H9 (cell line): ENCODE results near the gene TMEM272. TPM values are rescaled to one million over a fixed set of nuclear protein-coding genes. Genes with fewer than 3 reads are reported as not detected.

Experiments used
- DNase-seq: peaks from one replicate; pipeline ENCODE4 v3.0.0-alpha.2; 2017
- H2AFZ ChIP-seq: one replicate; pipeline ENCODE4 v1.6.1; 2013; ENCODE audit warnings: mild to moderate bottlenecking, low read length, control low read depth, moderate library complexity
- H2AK5ac ChIP-seq: 2 replicates; pipeline ENCODE4 v1.6.1; 2013; ENCODE audit warnings: low read length, control low read depth, mixed read lengths; ENCODE audit not compliant: insufficient read length
- H2BK120ac ChIP-seq: one replicate; pipeline ENCODE4 v1.6.1; 2013; ENCODE audit warnings: low read depth, mild to moderate bottlenecking, low read length, control low read depth, inconsistent platforms; ENCODE audit not compliant: poor library complexity, severe bottlenecking
- H2BK12ac ChIP-seq: 2 replicates; pipeline ENCODE4 v1.6.1; 2013; ENCODE audit warnings: low read length, control low read depth, mixed read lengths, low read depth; ENCODE audit not compliant: insufficient read length
- H2BK15ac ChIP-seq: 2 replicates; pipeline ENCODE4 v1.6.1; 2013; ENCODE audit warnings: low read depth, low read length, control low read depth
- H2BK20ac ChIP-seq: one replicate; pipeline ENCODE4 v1.6.1; 2013; ENCODE audit warnings: low read depth, mild to moderate bottlenecking, low read length, control low read depth, inconsistent platforms; ENCODE audit not compliant: poor library complexity, severe bottlenecking
- H2BK5ac ChIP-seq: 2 replicates; pipeline ENCODE4 v1.6.1; 2013; ENCODE audit warnings: low read length, control low read depth, mixed read lengths; ENCODE audit not compliant: insufficient read length
- H3K14ac ChIP-seq: 2 replicates; pipeline ENCODE4 v1.6.1; 2013; ENCODE audit warnings: low read length, control low read depth; ENCODE audit not compliant: insufficient read depth
- H3K18ac ChIP-seq: 2 replicates; pipeline ENCODE4 v1.6.1; 2013; ENCODE audit warnings: low read depth, mild to moderate bottlenecking, mixed read lengths, low read length, control low read depth; ENCODE audit not compliant: insufficient read length
- H3K23ac ChIP-seq: 2 replicates; pipeline ENCODE4 v1.6.1; 2013; ENCODE audit warnings: low read length, control low read depth, mixed read lengths, low read depth; ENCODE audit not compliant: insufficient read length
- H3K23me2 ChIP-seq: 2 replicates; pipeline ENCODE4 v1.6.1; 2013; ENCODE audit warnings: low read depth, mild to moderate bottlenecking, mixed read lengths, low read length, control low read depth; ENCODE audit not compliant: insufficient read length, poor library complexity, severe bottlenecking
- H3K27ac ChIP-seq: 2 replicates; pipeline ENCODE4 v1.5.1; 2013; ENCODE audit warnings: low read length, control low read depth, mixed read lengths, low read depth; ENCODE audit not compliant: insufficient read length
- H3K27me3 ChIP-seq: 2 replicates; pipeline ENCODE4 v1.6.1; 2013; ENCODE audit warnings: low read length, control low read depth, inconsistent platforms; ENCODE audit not compliant: insufficient read depth
- H3K4ac ChIP-seq: 2 replicates; pipeline ENCODE4 v1.6.1; 2013; ENCODE audit warnings: low read depth, mild to moderate bottlenecking, control low read depth, inconsistent platforms, low read length, moderate library complexity
- H3K4me1 ChIP-seq: 2 replicates; pipeline ENCODE4 v1.6.1; 2013; ENCODE audit warnings: low read length, control low read depth, inconsistent platforms; ENCODE audit not compliant: insufficient read depth
- H3K4me2 ChIP-seq: 2 replicates; pipeline ENCODE4 v1.6.1; 2013; ENCODE audit warnings: low read length, control low read depth, mixed read lengths; ENCODE audit not compliant: insufficient read length, insufficient read depth
- H3K56ac ChIP-seq: 2 replicates; pipeline ENCODE4 v1.6.1; 2013; ENCODE audit warnings: low read depth, mild to moderate bottlenecking, mixed read lengths, low read length, control low read depth; ENCODE audit not compliant: insufficient read length
- H3K79me1 ChIP-seq: 2 replicates; pipeline ENCODE4 v1.6.1; 2013; ENCODE audit warnings: low read depth, mild to moderate bottlenecking, moderate library complexity, low read length, control low read depth, inconsistent platforms; ENCODE audit not compliant: insufficient read depth, poor library complexity, severe bottlenecking
- H3K79me2 ChIP-seq: 2 replicates; pipeline ENCODE4 v1.6.1; 2013; ENCODE audit warnings: low read length, control low read depth, inconsistent platforms; ENCODE audit not compliant: insufficient read depth
- H3K9ac ChIP-seq: 2 replicates; pipeline ENCODE4 v1.6.1; 2013; ENCODE audit warnings: low read length, control low read depth, mixed read lengths; ENCODE audit not compliant: insufficient read length; ENCODE audit errors: extremely low read depth
- H3K9me3 ChIP-seq: one replicate; pipeline ENCODE4 v1.6.1; 2013; ENCODE audit warnings: low read depth, low read length, inconsistent platforms; ENCODE audit not compliant: control insufficient read depth
- H3T11ph ChIP-seq: one replicate; pipeline ENCODE4 v1.6.1; 2013; ENCODE audit warnings: mild to moderate bottlenecking, low read length, control low read depth, inconsistent platforms
- H4K20me1 ChIP-seq: one replicate; pipeline ENCODE4 v1.6.1; 2013; ENCODE audit not compliant: control insufficient read depth, insufficient read length, insufficient read depth
- H4K5ac ChIP-seq: 2 replicates; pipeline ENCODE4 v1.6.1; 2013; ENCODE audit warnings: low read depth, mild to moderate bottlenecking, mixed read lengths, low read length, control low read depth; ENCODE audit not compliant: insufficient read length
- H4K8ac ChIP-seq: replicated peaks from 2 replicates; pipeline ENCODE4 v1.6.1; 2013; ENCODE audit warnings: low read length, control low read depth, mixed read lengths, low read depth; ENCODE audit not compliant: insufficient read length
- H4K91ac ChIP-seq: 2 replicates; pipeline ENCODE4 v1.6.1; 2013; ENCODE audit warnings: low read depth, mild to moderate bottlenecking, moderate library complexity, mixed read lengths, low read length, control low read depth; ENCODE audit not compliant: insufficient read length
- H3K27ac Mint-ChIP-seq, 3 experiments: 2 replicates in 2 of 3; 3 replicates in 1 of 3; pipeline ENCODE4 v1.8.0; 2020 to 2021; ENCODE audit warnings: mixed read lengths in 3 of 3, mild to moderate bottlenecking in 1 of 3, moderate library complexity in 1 of 3
- H3K27me3 Mint-ChIP-seq: 2 replicates; pipeline ENCODE4 v1.8.0; 2021; ENCODE audit warnings: low read depth, mild to moderate bottlenecking, moderate library complexity, mixed read lengths
- H3K36me3 Mint-ChIP-seq, 3 experiments: 2 replicates in 2 of 3; 3 replicates in 1 of 3; pipeline ENCODE4 v1.8.0; 2020 to 2021; ENCODE audit warnings: low read depth in 3 of 3, mixed read lengths in 3 of 3; ENCODE audit not compliant: insufficient read depth in 1 of 3
- H3K4me1 Mint-ChIP-seq, 2 experiments: 2 replicates each; pipeline ENCODE4 v1.8.0; 2020; ENCODE audit warnings: mixed read lengths in 2 of 2
- H3K4me3 Mint-ChIP-seq, 2 experiments: 2 replicates in 1 of 2; 3 replicates in 1 of 2; pipeline ENCODE4 v1.8.0; 2020 to 2021; ENCODE audit warnings: mild to moderate bottlenecking in 2 of 2, mixed read lengths in 2 of 2, moderate library complexity in 1 of 2
- H3K9me3 Mint-ChIP-seq, 2 experiments: 2 replicates in 1 of 2; 3 replicates in 1 of 2; pipeline ENCODE4 v1.8.0; 2020; ENCODE audit warnings: mild to moderate bottlenecking in 2 of 2, mixed read lengths in 2 of 2, moderate library complexity in 1 of 2
- WGBS: extraction: QIAGEN DNeasy Blood & Tissue Kit; methylation state at CpG from one replicate; pipeline ENCODE4 v1.1.7; 2013; ENCODE audit warnings: missing lambda C conversion rate, low lambda C conversion rate, mixed read lengths; ENCODE audit not compliant: insufficient read length; ENCODE audit errors: extremely low coverage; 5-methylcytosine and 5-hydroxymethylcytosine counted together
- total RNA-seq: library from RNA; stranded (reverse); gene quantifications from 2 replicates; pipeline ENCODE4 v1.2.1, GENCODE V29; 2021
- TF ChIP-seq, protein P1 (sequence below): fragments of 200-600 bp; sonication (generic); conservative IDR thresholded peaks from 3 replicates; pipeline ENCODE4 v1.8.0; 2021; ENCODE audit warnings: antibody characterized with exemption, mild to moderate bottlenecking

The TMEM272 gene
- total RNA-seq, 1 experiment from 2014 or later, result not detected

DNA sequence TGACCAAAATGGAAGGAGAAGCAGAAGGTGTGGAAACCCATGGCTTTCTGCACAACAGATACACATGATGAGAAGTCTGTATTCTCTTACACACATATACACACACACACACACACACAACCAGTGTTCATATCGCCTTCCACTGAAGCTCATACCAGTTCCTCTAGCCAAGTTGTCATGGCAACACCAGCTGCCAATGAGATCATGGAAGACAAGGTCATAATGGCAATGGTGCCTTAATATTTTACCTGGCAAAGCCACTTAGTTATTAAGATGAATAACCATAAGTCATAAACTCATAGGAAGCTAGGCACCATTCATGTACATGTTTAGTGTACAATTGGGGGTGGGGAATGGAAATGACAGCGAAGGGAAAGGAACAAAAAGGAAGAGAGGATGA, 38.4 kb downstream of the TMEM272 start:
- Histone ChIP-seq H3K23ac (no peak overlapping the region), H2AK5ac (no peak overlapping the region), H3K9ac (no peak overlapping the region), H3K27me3 (no peaks in the 10 kb centered on the region), H3K4me2 (no peak overlapping the region), H2BK20ac (no peak overlapping the region), H3K4me1 (peaks cover 3% of the 10 kb centered on the region; the same call in 1 of the 2 replicates), H3K56ac (no peak overlapping the region), H3K27ac (no peak overlapping the region), H2BK15ac (no peak overlapping the region), H4K20me1 (no peaks in the 10 kb centered on the region), H3K79me2 (no peaks in the 10 kb centered on the region), H3K14ac (no peak overlapping the region), H3K79me1 (no peaks in the 10 kb centered on the region), H2BK12ac (no peak overlapping the region), H4K8ac (no peak overlapping the region), H3T11ph (no peak overlapping the region), H3K23me2 (peaks cover 4% of the 10 kb centered on the region), H3K18ac (no peak overlapping the region), H2AFZ (no peak overlapping the region), H4K91ac (no peak overlapping the region), H2BK120ac (no peak overlapping the region), H3K9me3 (no peaks in the 10 kb centered on the region), H2BK5ac (no peak overlapping the region), H4K5ac (no peak overlapping the region), H3K4ac (no peak overlapping the region)
- WGBS, result no CpG with 5 or more reads among the region's 2 CpGs
- DNase-seq, result no peak
- H3K9me3 Mint-ChIP-seq, result no peaks in the 10 kb centered on the region
- no peak overlapping the region for H3K27ac Mint-ChIP-seq
- H3K36me3 Mint-ChIP-seq, result peaks cover 0 to 2% (median 0%) of the 10 kb centered on the region in 3 experiments; a peak in 2 of 7 replicates
- H3K27me3 Mint-ChIP-seq, result no peaks in the 10 kb centered on the region; the same call in none of the 2 replicates
- H3K4me3 Mint-ChIP-seq, result no peak overlapping the region
- TF ChIP-seq, protein P1, sequence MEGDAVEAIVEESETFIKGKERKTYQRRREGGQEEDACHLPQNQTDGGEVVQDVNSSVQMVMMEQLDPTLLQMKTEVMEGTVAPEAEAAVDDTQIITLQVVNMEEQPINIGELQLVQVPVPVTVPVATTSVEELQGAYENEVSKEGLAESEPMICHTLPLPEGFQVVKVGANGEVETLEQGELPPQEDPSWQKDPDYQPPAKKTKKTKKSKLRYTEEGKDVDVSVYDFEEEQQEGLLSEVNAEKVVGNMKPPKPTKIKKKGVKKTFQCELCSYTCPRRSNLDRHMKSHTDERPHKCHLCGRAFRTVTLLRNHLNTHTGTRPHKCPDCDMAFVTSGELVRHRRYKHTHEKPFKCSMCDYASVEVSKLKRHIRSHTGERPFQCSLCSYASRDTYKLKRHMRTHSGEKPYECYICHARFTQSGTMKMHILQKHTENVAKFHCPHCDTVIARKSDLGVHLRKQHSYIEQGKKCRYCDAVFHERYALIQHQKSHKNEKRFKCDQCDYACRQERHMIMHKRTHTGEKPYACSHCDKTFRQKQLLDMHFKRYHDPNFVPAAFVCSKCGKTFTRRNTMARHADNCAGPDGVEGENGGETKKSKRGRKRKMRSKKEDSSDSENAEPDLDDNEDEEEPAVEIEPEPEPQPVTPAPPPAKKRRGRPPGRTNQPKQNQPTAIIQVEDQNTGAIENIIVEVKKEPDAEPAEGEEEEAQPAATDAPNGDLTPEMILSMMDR, result no peak
- H3K4me1 Mint-ChIP-seq, result peaks cover 35 to 40% of the 10 kb centered on the region in 2 experiments
